ENCODE measurements around the gene MED15.
"Not testable (repeated sequence)": the region's sequence is repeated elsewhere in the genome, so short reads cannot be mapped to it uniquely, and the experiment has no call there.

DNA sequence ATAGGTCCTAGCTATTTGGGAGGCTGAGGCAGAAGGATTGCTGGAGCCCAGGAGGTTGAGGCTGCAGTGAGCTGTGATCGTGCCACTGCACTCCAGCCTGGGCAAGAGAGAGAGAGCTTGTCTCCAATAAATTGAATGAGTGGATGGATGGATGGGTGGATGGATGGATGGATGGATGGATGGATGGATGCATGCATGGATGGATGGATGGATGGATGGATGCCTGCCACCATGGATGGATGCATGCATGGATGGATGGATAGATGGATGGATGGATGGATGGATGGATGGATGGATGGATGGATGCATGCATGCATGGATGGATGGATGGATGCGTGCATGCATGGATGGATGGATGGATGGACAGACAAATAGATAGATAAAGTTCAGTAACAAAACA, 36.9 kb upstream of the MED15 start:
- TF ChIP-seq, protein P1, sequence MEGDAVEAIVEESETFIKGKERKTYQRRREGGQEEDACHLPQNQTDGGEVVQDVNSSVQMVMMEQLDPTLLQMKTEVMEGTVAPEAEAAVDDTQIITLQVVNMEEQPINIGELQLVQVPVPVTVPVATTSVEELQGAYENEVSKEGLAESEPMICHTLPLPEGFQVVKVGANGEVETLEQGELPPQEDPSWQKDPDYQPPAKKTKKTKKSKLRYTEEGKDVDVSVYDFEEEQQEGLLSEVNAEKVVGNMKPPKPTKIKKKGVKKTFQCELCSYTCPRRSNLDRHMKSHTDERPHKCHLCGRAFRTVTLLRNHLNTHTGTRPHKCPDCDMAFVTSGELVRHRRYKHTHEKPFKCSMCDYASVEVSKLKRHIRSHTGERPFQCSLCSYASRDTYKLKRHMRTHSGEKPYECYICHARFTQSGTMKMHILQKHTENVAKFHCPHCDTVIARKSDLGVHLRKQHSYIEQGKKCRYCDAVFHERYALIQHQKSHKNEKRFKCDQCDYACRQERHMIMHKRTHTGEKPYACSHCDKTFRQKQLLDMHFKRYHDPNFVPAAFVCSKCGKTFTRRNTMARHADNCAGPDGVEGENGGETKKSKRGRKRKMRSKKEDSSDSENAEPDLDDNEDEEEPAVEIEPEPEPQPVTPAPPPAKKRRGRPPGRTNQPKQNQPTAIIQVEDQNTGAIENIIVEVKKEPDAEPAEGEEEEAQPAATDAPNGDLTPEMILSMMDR (IDR thresholded peaks at IDR 0.05) = not testable (repeated sequence)
- TF ChIP-seq POLR2A, EP300 (IDR thresholded peaks at IDR 0.05): not testable (repeated sequence)

Data from sigmoid colon (tissue), 4 donors.